HG03280 (cell line): ENCODE data around the gene TUBG1.
"Not testable (repeated sequence)": the region's sequence is repeated elsewhere in the genome, so short reads cannot be mapped to it uniquely, and the experiment has no call there.

Experiments used
- ATAC-seq: cut with Tn5 transposase; IDR thresholded peaks from one replicate; pipeline ENCODE4 v1.9.1; 2021; ENCODE audit warnings: mild to moderate bottlenecking, moderate library complexity; ENCODE audit not compliant: unreplicated experiment

The TUBG1 gene

DNA sequence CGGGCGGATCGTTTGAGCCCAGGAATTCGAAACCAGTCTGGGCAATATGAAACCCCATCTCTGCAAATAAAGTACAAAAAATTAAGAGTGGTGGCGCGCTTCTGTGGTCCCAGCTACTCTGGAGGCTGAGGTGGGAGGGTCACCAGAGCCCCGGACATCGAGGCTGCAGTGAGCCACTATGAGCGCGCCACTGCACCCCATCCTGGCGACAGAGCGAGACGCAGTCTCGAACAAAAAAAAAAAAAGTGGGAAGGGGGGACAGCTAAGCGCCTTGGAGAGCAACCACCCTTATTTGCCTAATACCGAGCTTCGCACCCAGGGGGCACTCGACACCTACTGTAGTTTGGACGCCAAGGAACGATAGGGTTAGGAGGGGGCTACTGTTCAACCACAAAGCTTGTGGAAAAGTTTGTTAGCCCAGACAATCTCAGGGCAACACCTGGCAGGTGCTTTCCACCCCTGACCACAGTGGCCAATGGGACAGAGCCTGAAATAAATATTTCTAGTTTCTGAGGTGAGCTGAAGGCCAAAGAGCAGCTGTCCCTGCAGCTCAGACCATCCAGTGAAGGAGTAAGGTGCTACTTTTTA lies 31.1 kb upstream of the TUBG1 start:
- ATAC-seq, result peak; percentile 60

DNA sequence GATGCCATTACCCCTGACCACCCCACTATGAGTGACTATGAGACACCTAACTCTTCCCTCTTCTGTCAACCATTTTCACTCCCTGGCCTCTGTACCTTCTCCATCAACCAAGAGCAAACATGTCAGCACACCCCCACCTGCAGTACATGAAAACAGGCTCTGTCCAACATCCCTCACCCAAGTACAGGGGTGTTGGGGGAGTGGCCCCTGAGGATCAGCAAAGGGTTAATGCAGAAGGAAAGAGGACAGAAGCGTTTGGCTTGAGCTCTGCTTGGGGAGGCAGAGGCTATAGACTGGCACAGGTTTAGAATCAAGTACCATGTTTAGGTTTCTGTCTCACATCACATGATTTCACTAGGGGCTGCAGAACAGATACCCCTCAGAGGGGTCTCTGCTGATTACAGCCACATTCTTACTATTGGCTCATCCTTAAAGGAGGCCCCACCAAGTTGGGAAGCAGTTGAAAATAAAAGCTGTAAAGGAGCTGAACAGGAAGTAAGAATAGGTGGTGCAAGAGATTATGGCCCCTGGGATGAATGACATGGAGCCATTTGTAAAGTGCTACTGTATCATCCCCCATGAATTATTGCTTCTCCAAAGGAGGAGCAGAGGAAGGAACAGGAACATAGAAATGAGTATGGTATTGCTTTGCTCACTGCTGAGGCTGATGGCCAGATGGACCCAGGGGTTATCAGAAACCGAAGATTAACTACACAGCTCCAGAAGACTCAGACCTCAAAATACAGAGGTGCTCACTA lies 29.5 kb upstream of the TUBG1 start:
- no peak for ATAC-seq

DNA sequence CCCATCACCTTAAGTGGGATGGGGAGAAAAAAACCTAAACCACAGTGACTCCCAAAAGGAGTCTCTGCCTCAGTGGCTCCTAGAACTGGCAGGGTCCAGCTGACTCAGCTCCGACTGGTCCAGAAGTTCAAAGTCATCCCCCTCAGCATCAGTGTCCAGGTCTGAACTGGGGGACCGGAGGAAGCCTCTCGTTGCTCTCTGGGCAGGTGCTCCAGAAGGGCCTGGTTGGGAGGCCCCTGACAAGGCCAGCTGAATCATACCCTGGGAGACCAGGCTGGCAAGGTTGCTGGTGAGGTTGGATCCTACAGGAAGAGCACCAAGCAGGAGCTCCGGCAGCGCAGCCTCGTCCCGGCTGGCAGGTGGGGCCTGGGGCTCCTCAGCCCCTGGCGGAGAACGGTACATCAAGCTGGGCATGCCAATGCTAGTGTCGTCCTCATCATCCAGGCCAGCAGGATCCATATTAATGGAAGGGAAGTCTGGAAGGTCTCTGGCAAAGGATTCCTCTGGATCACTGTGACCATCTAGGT lies 27.7 kb upstream of the TUBG1 start:
- ATAC-seq, result no peak

DNA sequence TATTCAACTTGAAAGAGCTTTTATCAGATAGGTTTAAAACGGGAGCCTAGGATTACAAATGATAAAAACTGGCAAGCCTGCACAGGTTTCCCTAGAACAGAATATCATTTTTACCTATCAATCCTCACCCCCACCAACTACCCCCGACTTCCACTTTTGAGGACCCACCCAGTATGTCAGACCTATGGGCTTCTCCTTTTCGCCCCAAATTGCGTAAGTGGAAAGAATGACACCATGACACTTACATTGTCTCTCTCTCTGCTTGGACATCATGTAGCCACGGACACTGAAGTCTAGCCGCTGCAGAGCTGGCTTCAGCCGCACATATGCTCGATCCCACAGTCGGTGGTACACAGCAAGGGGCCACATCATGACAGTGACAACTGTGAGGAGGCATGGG lies 24.6 kb upstream of the TUBG1 start:
- no peak for ATAC-seq

- no peak for ATAC-seq
Observed at GRCh38 chr17:42585353-42585752, 24.1 kb upstream of the TUBG1 start.

GRCh38 chr17:42586514-42587230 lies 22.8 kb upstream of the TUBG1 start:
- ATAC-seq, result no peak

- no peak for ATAC-seq
Observed at GRCh38 chr17:42590886-42591285, 18.6 kb upstream of the TUBG1 start.

- no peak for ATAC-seq
Observed at GRCh38 chr17:42591411-42591810, 18.1 kb upstream of the TUBG1 start.

- no peak for ATAC-seq
Observed at GRCh38 chr17:42596386-42596785, 13.1 kb upstream of the TUBG1 start.

- ATAC-seq, result no peak
Observed at GRCh38 chr17:42598905-42599304, 10.6 kb upstream of the TUBG1 start.

GRCh38 chr17:42603318-42603717 lies 6.2 kb upstream of the TUBG1 start:
- no peak for ATAC-seq

- ATAC-seq, result no peak
Observed at GRCh38 chr17:42607769-42608168, 1.7 kb upstream of the TUBG1 start.

GRCh38 chr17:42608305-42609181 lies 940 bp upstream of the TUBG1 start:
- peak; percentile 35 for ATAC-seq

DNA sequence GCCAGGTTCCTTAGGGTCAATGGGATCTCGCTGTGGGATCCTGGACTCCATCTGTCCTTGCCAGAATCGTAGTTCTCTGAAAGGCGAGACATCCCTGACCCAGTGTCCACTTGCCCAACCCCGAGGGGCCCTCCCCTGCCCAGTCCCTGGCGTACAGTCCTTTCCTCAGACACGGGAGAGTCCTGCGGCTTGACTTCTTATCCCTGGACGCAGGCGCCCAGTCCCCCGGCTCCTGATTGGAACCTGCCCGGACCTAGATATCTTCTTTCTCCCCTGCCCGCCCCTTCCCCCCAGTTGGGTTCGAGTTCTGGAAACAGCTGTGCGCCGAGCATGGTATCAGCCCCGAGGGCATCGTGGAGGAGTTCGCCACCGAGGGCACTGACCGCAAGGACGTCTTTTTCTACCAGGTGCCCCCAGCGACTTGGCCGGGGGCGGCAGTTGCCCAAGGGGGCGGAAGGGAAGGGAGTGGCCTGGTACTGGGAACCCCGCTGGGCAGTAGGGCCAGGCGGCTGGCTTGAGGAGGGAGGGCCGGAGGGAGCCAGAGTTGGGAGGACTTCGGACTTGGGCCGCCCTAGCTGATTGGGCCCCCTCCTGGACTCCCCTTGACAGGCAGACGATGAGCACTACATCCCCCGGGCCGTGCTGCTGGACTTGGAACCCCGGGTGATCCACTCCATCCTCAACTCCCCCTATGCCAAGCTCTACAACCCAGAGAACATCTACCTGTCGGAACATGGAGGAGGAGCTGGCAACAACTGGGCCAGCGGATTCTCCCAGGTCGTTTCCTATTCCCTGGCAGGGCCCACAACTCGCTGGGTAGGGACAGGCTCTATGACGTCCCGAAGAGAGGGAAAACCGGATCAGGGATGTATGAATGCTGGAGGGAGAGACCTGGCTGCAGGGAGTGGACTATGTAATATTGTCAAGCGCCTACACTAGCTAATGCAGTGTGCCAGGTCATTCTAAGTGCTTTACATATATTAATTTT lies 625 bp downstream of the TUBG1 start:
- not testable (repeated sequence) for ATAC-seq

DNA sequence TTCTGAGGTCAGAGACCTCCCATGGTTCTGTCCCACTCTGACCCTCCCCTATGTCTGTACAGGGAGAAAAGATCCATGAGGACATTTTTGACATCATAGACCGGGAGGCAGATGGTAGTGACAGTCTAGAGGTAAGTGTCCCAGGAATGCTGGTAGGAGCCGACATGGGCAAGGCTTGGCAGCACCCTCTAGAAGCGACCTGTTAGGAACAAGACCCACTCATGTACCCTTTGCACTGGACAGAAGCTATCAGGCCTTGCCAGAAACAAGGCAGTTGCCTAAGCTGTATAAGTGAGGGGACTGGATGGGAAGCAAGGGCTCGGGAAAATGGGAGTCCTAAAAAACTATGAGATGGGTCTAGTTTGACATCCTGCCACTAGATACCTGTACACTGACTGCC lies 2.5 kb downstream of the TUBG1 start:
- ATAC-seq, result no peak

DNA sequence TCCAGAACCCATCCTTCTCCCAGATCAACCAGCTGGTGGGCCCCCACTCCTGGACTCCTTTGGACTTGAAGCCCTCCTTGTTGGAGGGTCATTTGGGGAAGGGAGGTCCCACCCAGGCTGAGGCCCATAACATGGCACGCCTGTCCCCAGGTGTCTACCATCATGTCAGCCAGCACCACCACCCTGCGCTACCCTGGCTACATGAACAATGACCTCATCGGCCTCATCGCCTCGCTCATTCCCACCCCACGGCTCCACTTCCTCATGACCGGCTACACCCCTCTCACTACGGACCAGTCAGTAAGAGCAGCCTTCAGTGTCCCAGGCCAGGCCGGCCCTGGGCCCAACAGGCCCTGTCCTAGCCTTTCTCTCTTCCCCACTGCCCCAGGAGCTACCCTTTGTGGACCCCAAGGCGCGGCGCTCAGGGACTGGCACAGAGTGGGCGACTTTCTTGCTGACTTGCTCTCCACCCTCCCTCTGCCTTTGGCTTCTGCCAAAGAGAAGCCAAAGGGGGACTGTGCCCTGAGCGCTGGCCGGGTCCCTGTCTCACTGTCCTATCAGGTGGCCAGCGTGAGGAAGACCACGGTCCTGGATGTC lies 4.3 kb downstream of the TUBG1 start:
- no peak for ATAC-seq

DNA sequence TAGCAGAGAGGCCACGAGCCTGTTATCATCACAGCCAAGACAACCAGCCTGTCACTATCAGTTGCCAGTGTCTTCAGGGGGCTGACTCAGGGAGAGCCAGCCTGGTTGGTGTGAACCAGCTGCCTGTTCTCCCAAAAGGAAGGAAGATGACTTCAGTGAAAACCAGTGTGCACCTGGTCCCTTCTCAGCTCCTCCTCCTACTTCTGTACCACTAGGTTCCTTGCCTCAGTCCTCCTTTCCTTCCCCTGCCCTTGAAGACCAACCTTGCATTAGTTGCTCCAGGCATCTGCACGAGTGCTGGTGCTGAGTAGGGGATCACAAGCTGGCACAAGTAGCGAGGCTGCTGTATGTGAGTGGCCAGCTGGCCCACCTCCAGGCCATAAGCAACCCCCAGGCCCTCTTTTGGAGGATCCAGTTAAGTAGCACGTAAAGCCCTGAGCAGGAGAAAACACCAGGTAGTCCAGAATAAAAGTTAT lies 8.5 kb downstream of the TUBG1 start:
- ATAC-seq, result peak; percentile 17

- ATAC-seq, result peak; percentile 69
Observed at GRCh38 chr17:42618442-42619150, 9.1 kb downstream of the TUBG1 start.
